HG03521 (cell line): ENCODE results near the gene ELP1.

Experiments
- ATAC-seq: cut with Tn5 transposase; IDR thresholded peaks from one replicate; pipeline ENCODE4 v1.9.1; 2021; ENCODE audit warnings: mild to moderate bottlenecking, moderate library complexity; ENCODE audit not compliant: unreplicated experiment

ELP1 gene

DNA sequence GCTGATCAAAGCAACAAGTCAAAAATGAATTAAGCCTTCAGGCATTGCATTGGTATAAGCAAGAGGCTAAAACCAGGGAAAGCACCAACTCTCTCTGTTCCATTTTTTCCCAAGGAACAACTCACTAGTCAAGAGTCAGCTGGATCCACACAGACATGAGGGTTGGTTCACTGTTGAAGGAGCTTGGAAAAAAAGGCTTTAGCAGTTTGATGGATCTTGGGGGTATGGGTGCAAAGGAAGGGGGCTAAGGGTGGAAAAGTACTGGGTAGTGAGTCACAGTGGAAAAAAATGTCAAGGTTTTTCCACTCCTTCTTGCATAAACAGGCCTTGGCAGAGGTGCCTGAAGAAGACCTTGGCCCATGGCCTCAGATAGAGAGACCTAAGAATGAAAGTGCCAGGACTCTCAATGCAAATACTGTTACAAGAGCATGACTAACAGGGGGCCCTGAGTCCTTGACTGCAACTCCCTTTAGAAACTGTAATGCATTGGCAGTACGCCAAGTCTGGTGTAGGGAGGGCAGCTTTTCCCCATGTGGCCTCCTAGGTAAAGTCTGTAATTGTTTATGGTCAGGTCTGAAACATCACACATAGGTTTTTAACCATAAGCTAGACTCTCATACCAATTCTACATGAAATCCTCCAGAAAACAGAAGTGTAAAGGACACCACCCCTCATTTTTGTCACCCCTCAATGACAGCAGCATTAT lies 48.1 kb downstream of the ELP1 start:
- ATAC-seq = peak; percentile 98

DNA sequence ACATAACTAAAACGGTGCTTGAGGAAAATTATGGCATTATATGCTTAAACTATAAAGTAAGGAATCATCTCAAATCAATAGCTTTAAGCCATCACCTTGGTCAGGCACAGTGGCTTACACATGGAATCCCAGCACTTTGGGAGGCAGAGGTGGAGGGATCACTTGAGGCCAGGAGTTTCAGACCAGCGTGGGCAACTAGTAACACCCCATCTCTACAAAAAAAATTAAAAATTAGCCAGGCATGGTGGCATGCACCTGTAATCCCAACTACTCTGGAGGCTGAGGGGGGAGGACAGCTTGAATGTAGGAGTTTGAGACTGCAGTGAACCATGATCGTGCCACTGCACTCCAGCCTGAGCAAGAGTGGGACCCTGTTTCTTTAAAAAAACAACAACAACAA lies 49.2 kb downstream of the ELP1 start:
- ATAC-seq = no peak

DNA sequence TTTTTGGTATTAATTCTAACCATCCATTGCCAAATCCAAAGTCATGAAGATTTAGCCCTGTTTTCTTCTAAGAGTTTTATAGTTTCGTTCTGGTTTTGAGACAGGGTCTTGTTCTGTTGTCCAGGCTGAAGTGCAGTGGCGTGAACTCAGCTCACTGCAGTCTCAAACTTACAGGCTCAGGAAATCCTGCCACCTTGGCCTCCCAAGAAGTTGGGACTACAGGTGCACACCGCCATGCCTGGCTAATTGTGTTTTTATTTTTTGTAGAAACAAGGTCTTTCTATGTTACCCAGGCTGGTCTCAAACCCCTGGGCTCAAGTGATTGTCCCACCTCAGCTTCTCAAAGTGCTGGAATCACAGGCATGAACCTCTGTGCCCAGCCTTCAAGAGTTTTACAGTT lies 50.8 kb downstream of the ELP1 start:
- ATAC-seq = no peak

DNA sequence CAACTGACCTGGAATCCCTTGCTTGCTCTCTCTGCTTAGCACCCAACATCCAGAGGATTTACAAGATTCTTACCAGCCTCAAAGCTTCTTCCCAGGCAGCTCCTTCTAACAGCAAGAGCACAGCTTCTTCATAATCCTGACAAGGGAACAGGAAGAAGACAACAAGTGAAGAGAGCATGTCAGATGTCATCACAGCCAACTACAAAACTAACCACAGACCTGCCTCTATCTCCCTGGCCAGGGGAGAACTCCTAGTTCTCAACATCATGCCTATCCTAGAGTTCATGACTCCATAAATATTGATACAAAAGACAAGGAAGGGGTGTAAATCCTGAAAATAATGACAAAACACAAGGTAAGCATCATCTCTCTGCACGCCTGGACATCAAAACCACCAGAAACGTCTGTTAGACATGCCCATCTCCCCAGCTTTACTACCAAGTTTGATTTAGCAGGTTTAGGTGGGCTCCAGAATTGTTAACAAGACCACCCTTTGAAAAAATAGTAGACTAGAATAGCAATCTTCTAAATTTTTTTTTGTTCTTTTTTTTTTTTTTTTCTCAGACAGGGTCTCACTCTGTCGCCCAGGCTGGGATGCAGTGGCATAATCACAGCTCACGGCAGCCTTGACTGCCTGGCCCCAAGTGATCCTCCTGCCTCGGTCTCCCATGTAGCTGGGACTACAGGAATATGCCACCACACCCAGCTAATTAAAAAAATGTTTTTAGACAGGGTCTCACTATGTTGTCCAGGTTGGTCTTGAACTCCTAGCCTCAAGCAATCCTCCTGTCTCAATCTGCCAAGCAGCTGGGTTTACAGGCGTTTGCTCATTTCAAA lies 51.7 kb downstream of the ELP1 start:
- ATAC-seq = no peak

DNA sequence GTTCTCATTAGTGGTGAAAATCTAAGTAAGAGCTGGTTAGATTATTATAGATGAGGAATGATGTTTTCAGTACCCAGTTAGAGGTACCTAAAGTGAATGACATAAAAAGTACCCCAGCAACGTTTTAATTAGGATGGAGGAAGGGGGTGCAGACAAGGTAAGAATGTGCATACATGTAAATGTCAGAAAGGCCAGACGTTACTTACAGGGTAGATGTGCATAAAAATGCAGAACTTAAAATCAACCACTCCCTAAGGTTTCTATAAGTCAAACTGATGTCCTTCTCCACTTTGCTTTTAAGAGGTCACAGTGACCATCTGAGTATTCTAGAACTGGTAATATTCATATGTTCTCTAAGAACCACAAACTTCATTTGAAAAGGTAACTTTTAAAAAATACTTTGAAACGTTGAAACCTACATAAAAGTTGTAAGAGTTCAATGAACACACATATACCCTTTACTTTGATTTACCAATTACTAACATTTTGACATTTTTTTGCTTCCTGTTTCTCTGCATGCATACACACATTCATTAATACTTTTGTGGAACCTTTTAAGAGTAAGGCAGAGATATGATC lies 53.1 kb downstream of the ELP1 start:
- ATAC-seq = no peak

DNA sequence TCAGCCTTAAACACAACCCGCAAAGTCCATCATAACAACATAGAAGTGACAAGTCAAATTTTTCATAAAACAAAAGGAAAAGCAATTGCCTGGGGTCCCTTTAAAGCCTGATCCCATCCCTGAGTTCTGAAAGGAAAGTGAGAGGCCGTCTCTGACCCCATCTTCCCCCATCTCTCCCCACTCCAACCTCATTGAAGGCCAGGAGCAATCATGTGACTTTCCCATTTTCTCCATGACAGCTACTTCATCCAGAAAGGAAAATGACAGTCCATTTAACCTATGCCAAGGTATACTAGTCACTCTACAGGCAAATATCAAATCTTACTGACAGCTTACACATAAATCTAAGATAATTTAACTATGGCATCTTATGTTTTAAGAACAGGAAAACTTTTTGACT lies 56.4 kb downstream of the ELP1 start:
- ATAC-seq = no peak

DNA sequence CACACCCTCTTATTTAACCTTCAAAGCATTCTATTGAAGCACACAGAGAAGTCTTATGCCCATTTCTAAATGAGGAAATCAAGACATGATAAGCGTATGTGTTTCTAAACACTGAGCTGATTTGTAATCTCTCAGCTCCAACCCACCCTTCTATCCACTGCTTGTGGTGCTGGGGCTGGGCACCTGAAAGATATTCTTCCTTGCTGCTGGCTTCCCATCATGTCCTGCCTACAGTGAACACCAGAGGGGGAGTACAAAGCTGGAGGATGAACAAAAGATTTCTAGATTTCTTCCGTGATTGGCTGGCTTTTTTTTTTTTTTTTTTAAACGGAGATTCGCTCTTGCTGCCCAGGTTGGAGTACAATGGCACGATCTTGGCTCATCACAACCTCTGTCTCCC lies 57.5 kb downstream of the ELP1 start:
- ATAC-seq = no peak

DNA sequence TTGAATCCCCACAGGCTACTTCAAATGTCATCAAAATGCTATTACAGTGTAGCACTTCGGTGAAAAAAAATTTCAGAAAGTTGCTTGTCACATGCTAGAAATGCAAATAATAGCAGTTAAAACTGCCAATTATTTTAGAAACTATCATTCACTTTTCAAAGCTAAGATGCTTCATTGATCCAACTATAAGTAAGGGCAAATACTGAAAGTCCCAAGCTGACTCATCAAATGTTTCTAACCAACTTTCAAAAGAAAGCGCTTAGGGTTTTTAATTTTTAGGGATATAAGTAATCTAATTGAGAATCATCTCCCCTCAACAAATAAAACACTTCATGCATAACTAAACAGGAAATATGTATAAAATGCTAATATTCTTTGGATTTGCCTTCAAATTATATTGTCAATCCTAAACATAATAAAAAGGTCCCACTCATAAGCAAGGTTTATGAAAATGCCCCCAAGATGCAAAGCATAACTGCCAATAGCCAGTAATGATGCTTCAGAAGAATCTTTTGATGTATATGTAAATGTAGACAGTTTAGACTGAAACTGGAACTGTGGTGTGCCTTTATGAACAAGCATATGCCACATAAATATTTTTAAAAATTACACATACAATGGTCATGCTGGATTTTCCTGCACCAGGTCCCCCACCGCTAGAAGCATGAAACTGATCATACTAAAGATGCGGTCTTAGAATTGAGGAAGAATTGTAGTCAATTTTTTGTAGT lies 59.7 kb downstream of the ELP1 start:
- no peak for ATAC-seq

DNA sequence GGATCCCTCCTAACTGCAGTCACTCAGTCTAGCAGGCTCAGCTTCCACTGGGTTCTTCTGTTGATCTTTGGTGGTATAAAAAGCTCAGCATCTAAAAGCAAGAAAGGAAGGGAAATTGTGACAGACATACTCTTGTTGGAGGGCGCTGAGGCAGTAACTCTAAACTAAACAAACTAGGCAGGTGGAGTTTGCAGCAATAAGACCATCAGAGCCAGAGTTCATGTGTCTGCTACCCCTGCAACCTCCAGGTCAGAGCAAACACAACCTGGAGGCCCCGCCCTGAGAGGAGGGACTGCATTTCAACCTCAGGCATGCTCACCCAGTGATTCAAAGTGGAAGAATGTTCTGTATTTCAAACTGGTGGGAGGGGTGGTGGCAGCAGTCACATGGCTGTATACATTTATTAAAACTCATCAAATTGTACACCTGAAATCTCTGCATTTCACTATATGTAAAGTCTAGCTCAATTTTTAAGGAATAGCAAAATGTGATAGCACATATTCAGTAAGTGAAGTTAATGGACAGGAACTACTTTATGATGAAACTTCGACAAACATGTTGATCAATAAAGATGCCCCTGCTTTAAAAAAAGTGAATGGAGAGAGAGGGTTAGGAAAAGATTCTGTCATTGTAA lies 64.7 kb downstream of the ELP1 start:
- no peak for ATAC-seq

DNA sequence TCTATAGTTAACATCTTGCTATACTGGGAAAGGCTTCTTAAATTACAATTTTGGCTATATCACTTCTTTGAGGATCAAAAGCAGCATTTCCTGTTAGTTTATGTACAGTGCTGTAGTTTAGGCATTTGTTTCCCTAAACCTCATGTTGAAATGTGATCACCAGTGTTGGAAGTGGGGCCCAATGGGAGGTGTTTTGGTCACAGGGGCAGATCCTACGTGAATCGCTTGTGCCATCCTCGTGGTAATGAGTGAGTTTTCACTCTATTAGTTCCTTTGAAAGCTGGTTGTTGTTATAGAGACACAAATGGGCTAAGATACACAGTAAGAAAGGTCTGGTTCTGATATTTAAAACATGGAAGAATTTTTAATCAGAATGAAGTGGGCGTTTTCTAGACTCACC lies 66.1 kb downstream of the ELP1 start:
- no peak for ATAC-seq

DNA sequence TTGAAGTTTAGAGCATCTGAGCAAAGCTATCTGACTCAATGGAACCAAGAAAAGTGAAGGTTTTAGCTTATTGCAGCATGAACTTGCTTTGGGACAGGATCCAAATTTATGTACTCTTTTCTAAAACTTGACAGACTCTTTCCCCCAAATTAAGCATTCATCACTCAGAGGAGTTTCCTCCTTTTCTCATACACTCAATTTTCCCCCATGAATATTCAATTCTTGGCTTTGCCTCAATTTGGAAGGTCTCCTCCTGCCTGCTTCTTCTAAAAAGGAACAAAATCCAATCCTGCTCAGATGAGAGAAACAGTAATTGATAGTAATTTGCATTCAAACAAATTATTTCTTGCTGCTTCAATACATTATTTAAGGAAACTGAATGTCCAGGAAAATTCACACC lies 66.8 kb downstream of the ELP1 start:
- no peak for ATAC-seq

DNA sequence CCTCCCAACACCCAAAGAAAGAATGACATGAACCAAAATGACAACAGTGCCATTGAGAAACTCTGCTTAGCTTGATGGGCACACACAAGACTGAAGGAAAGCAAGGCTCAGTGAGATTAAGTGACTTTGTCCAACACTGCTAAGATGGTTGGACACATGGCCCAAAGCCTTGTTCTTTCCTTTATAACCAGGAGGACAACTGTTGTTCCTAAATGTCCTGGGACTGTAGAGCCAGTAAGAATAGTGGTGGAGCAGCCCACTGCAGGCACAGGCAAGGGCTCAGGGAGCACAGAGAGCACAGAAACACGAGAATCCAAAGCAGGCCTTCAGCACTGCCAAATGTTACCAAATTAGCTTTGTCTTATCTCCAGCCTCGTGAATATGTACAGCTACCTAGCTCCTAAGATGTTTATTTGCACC lies 67.9 kb downstream of the ELP1 start:
- no peak for ATAC-seq

DNA sequence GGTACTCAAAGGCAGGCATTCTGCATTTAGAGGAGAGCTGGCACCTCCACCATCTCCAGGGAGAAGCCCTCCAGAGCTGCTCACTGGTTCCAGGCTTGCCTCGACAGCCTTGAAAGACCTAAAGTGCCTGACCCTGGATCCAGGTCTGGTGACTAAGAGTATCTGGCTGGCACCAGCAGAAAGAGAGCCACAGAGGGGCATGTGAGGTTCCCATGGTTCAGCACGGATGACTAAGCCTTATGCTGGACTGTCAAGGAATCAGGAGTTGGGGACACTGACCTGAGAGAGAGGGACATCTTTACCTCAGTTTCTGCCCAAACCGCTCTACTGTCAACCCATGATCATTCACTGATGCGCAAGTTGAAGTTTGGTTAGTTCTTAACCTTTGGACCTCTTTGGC lies 68.9 kb downstream of the ELP1 start:
- ATAC-seq = no peak

DNA sequence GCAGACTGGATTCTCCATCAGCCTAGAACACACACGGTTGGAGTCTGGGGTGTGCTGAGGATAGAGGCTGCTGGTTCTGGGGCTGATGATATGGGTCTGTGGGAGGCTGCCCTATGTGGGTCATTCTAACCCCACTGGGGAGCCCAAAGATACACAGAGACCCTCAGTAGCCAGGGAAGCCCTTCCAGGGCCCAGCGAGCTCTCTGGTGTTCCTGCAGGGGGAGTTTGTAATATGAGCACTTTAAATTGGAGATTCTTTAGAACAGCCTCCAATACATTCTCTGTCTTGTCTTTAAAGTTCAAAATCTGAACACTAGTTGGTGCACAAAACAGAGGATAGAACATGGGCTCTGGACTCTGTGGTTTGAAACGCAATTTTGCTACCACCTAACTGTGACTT lies 69.5 kb downstream of the ELP1 start:
- no peak for ATAC-seq

DNA sequence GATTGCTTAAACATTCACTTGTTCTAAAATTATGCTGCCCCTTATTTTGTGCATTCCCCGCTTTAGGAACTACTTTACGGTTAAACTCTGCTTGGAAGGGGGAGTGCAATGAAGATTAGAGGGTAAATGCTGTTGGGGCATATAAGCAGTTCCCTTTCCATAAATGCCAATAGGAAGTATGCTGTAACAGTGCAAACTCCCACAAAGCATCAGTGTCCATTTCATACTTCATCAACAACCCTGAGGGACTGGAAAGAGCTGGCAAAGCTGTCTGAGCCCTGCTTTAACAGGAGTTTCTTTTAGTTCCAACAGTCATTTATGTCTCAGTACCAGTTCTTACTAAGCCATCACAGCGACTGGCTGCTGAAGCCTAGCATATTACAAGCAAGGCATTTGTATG lies 70.0 kb downstream of the ELP1 start:
- no peak for ATAC-seq

DNA sequence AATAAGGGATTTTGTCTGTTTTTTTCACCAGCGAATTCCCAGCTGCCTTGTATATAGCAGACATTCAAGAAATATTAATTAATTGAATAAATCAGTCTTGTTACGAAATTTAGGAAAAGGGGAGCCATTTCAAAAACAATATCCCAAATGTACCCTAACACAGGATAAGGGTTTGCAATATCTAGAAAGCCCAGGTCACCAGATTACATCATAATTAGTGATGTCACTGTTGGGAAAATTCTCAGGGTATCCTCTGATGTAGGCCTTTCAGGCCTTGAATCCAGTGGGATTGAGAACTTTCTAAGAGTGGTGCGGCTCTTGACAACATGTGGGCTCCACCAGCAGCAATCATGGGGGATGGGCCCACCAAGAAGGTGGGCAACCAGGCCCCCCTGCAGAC lies 71.9 kb downstream of the ELP1 start, which contains the start of gene ACTL7A:
ACTL7A (plus strand) TSS at position 270 of the 400 bp plus-strand sequence; CDS start at position 327, 57 bp downstream.
- ATAC-seq = no peak

DNA sequence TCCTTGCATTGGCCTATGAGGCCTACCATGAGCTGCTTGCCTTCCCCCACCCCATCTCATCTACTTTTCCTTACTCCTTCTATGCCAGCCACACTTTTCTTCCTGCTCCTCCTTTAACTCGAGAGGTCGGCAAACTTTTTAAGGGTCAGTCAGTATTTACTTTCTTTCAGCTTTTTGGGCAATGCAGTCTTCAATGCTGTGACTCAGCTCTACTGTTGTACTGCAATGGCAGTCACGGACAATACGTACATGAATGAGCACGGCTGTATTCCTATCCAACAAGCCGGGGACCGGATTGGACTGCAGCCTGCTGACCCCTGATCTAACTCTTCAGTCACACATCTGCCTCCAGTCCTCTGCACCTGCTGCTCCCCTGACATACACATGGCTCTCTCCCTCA lies 72.5 kb downstream of the ELP1 start:
- ATAC-seq = no peak

DNA sequence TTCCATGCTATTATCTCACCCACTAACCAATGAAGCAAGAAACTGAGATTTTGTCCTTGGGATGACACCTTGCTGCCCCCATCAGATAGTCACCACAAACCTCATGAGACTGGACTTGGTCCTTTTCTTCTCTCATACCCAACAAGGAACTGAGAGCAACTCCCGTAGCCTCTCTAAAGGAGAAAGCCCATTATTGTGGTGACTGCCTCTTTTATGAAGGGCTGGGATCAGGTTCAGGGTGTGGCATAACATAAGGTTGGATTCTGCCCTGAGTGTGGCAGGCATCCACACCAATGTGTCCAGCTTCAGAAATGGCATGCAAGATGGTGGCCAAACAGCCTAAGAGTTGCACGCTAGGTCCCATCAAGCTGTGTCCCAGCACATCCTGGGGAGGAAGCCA lies 73.2 kb downstream of the ELP1 start:
- ATAC-seq = no peak

DNA sequence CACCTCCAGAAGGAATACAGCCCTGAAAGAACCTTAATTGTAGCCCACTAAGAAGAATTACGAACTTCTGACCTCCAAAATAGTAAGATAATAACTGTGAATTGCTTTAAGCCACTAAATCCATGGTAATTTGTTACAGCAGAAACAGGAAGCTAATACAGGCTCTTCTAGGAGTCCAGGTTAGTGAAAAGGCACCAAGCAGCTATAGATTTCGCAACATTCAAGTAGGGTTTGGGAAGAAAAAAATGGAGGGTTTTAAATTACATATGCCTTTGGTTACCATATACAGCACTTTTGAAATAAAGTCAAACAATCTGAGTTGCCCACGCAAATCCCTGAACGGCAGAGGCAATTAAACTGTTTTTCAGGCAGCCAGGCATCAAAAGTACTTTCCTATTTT lies 73.6 kb downstream of the ELP1 start:
- no peak for ATAC-seq

DNA sequence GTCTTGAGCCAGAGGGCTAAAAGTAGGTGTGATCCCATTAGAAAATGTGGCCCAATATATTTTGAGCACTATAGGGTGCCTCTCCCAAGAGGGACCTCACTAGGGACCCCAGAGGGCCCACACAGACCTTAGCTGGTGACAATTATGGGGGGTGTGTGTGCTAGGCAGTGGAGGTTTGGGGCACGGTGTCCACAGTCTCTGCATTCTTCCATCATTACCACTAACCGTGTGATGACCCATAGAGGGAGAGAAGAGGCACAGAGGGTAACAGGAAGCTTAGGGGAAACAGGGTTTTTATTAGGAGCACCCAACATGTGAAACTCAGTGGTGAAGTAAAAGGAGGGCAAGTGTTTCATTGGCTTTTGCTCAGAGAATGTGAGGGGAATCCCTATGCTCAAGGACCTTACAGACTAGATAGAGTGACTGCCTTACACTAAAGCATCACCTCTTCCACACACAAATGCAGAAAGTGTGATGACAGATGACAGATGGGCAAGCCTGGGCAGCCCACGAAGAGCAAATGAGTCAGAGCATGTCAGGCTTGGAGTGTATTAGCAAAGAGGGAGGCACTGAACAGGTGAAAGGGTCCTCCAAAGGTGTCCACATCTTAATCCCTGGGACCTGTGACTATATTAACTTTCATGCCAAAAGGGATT lies 74.3 kb downstream of the ELP1 start:
- ATAC-seq = peak; percentile 54
